K562 (cell line): ENCODE data around the gene SLC1A1. TPM values are rescaled to one million over a fixed set of nuclear protein-coding genes. Genes with fewer than 3 reads are reported as not detected.

Source experiments
- ATAC-seq: fragments of 200-7000 bp; cut with Tn5 transposase; 3 replicates; pipeline ENCODE4 v1.9.1; 2020; ENCODE audit warnings: moderate library complexity
- BruUV-seq: library from RNA; stranded (reverse); fragments of 400-500 nt; replicated peaks from 2 replicates; lab custom pipeline; 2021; lab: Mats Ljungman, UMichigan
- CTCF ChIA-PET: fragments of 300-600 bp; formaldehyde crosslinking; extraction: SDS; loops from one replicate; lab custom pipeline; 2021; ENCODE audit warnings: low intra/inter-chr PET ratio; lab: Yijun Ruan, JAX
- POLR2A ChIA-PET: fragments of 300-600, 350-650 bp; sonication (Branson Sonifier 250); formaldehyde crosslinking; extraction: SDS; loops from one replicate; lab custom pipeline; 2021; ENCODE audit warnings: antibody characterized with exemption, inconsistent platforms; lab: Yijun Ruan, JAX
- DNase-seq, 4 experiments: peaks; one replicate each; pipeline versions ENCODE4 v3.0.0 to v3.0.0-alpha.2; 2011 to 2018; ENCODE audit warnings: low spot score in 3 of 4, mixed read lengths in 3 of 4; ENCODE audit errors: extremely low read depth in 1 of 4
- FAIRE-seq: peaks from 2 replicates; lab custom pipeline; 2011; peaks lifted over from hg19 to GRCh38; lab: Jason Lieb, UNC
- H2AFZ ChIP-seq: 2 replicates; pipeline ENCODE4 v1.6.0; 2011; ENCODE audit warnings: low read depth, low read length, control low read depth, inconsistent platforms
- H3K27ac ChIP-seq: fragments of 200-600 bp; 3 replicates; pipeline ENCODE4 v1.8.0; 2011; ENCODE audit warnings: low read depth, mild to moderate bottlenecking, control low read depth, inconsistent platforms, low read length, moderate library complexity, mixed read lengths; ENCODE audit errors: extremely low read depth
- H3K27me3 ChIP-seq, 2 experiments: fragments of 300-600 bp in 1 of 2; 2 replicates in 1 of 2; 3 replicates in 1 of 2; pipeline versions ENCODE4 v1.6.0 to v1.8.0; 2011; ENCODE audit warnings: inconsistent platforms in 2 of 2, low read length in 2 of 2, mild to moderate bottlenecking in 1 of 2, mixed read lengths in 1 of 2, moderate library complexity in 1 of 2; ENCODE audit not compliant: control insufficient read depth in 2 of 2, insufficient read depth in 2 of 2
- H3K36me3 ChIP-seq: fragments of 300-600 bp; 3 replicates; pipeline ENCODE4 v1.8.0; 2011; ENCODE audit warnings: mild to moderate bottlenecking, low read length, inconsistent platforms; ENCODE audit not compliant: control insufficient read depth, insufficient read depth
- H3K4me1 ChIP-seq, 2 experiments: fragments of 200-600 bp in 1 of 2; replicated peaks in 1 of 2; 2 replicates in 1 of 2; 3 replicates in 1 of 2; pipeline versions ENCODE4 v1.5.1 to v1.8.0; 2011; ENCODE audit warnings: inconsistent platforms in 2 of 2, low read length in 2 of 2, mild to moderate bottlenecking in 1 of 2, mixed read lengths in 1 of 2, moderate library complexity in 1 of 2; ENCODE audit not compliant: control insufficient read depth in 2 of 2, insufficient read depth in 2 of 2
- H3K4me2 ChIP-seq: 2 replicates; pipeline ENCODE4 v1.6.1; 2011; ENCODE audit warnings: low read length, control low read depth, inconsistent platforms, mixed read lengths; ENCODE audit not compliant: insufficient read depth
- H3K4me3 ChIP-seq: fragments of 200-600 bp; sonication (generic), shearing (Covaris generic); 2 replicates; pipeline ENCODE4 v1.5.1; 2016; ENCODE audit warnings: control low read depth, inconsistent platforms
- H3K79me2 ChIP-seq: fragments of 200-600 bp; 3 replicates; pipeline ENCODE4 v1.8.0; 2011; ENCODE audit warnings: low read length, inconsistent platforms; ENCODE audit not compliant: control insufficient read depth, insufficient read depth
- H3K9ac ChIP-seq, 2 experiments: 2 replicates each; pipeline versions ENCODE4 v1.6.0 to v1.6.1; 2011; ENCODE audit warnings: low read depth in 2 of 2, low read length in 2 of 2, control low read depth in 1 of 2, inconsistent platforms in 1 of 2, mild to moderate bottlenecking in 1 of 2, mixed read lengths in 1 of 2; ENCODE audit not compliant: insufficient read depth in 1 of 2
- H3K9me1 ChIP-seq: one replicate; pipeline ENCODE4 v1.6.0; 2011; ENCODE audit warnings: inconsistent platforms, mild to moderate bottlenecking, low read length, moderate library complexity; ENCODE audit not compliant: control insufficient read depth, insufficient read depth
- H3K9me3 ChIP-seq: replicated peaks from 2 replicates; pipeline ENCODE4 v1.5.1; 2011; ENCODE audit warnings: low read depth, low read length, inconsistent platforms; ENCODE audit not compliant: control insufficient read depth, insufficient read depth
- H4K20me1 ChIP-seq: replicated peaks from 2 replicates; pipeline ENCODE4 v1.6.1; 2011; ENCODE audit warnings: low read length, inconsistent platforms, mixed read lengths; ENCODE audit not compliant: control insufficient read depth, insufficient read depth
- NFIC ChIP-seq: fragments of 450-650 bp; IDR thresholded peaks from 2 replicates; pipeline ENCODE4 v1.6.1; 2017; ENCODE audit warnings: mild to moderate bottlenecking, inconsistent platforms
- POLR2H ChIP-seq: IDR thresholded peaks from 2 replicates; pipeline ENCODE4 v1.6.1; 2016; ENCODE audit warnings: missing genetic modification characterization, low read depth, mild to moderate bottlenecking, control low read depth, missing compliant biosample characterization, moderate library complexity
- TAF7 ChIP-seq: fragments of 450-650 bp; IDR thresholded peaks from 2 replicates; pipeline ENCODE4 v1.6.1; 2016; ENCODE audit warnings: missing genetic modification characterization, missing compliant biosample characterization
- TARDBP ChIP-seq: fragments of 450-650 bp; IDR thresholded peaks from 2 replicates; pipeline ENCODE4 v1.6.1; 2016
- whole genome bisulfite sequencing: fragments of 100-300 bp; shearing (Covaris generic); methylation state at CpG from one replicate; pipeline ENCODE4 v1.1.6; 2016; ENCODE audit warnings: low coverage, mixed read lengths; ENCODE audit not compliant: insufficient coverage; ENCODE audit errors: missing lambda C conversion rate; 5-methylcytosine and 5-hydroxymethylcytosine counted together
- in situ Hi-C: fragments of 300-500 bp; cut with MboI; formaldehyde crosslinking; loops from 4 replicates; pipeline ENCODE4 v1.15.0; 2018; ENCODE audit warnings: inconsistent platforms, mixed read lengths
- intact Hi-C: fragments of 100-400 bp; cut with micrococcal nuclease; formaldehyde crosslinking; loops from 2 replicates; pipeline ENCODE4 v1.14.2; 2022
- polyA plus RNA-seq, 8 experiments: library from polyadenylated mRNA; depleted of rRNA in 4 of 8; stranded (reverse) in 5 of 8; unstranded in 3 of 8; fragments of >200 nt; fragmentation: Nextera tagmentation in 2 of 8; fragmentation: Illumina TruSeq in 1 of 8; extraction: Ambion mirVana in 2 of 8; extraction: Trizol in 1 of 8; gene quantifications; 2 replicates each; pipeline versions ENCODE4 v1.2.1 to v1.2.3, GENCODE V29; 2011 to 2014; ENCODE audit warnings: inconsistent platforms in 1 of 8, missing spikeins in 1 of 8
- total RNA-seq, 7 experiments: library from RNA; depleted of rRNA in 6 of 7; stranded (reverse); fragments of >200 nt in 6 of 7; fragmentation: Illumina TruSeq in 2 of 7; extraction: Trizol in 2 of 7; gene quantifications; 2 replicates each; pipeline versions ENCODE4 v1.2.1 to v1.2.3, GENCODE V29; 2011 to 2021; ENCODE audit warnings: low replicate concordance in 1 of 7

SLC1A1 gene
- total and polyA plus RNA-seq, 9 of the 15 experiments (the other 6 are each of a cell fraction or from before 2014, with no cell fraction given), result 0.11 to 0.16 TPM; not detected in 7

GRCh38 chr9:4544714-4545113 lies 54.4 kb downstream of the SLC1A1 start (continued):
- TF ChIP-seq TAF7 (tag) (peak; percentile 25; the same call in 1 of the 2 replicates), POLR2H (peak; percentile 82)

- H3K27ac ChIP-seq, result no peak overlapping the region
- H4K20me1 ChIP-seq, result no peaks in the 10 kb centered on the region
- H2AFZ ChIP-seq, result no peak overlapping the region
- H3K4me2 ChIP-seq, result no peak overlapping the region
- H3K9me1 ChIP-seq, result no peaks in the 10 kb centered on the region
- no peak overlapping the region for H3K4me3 ChIP-seq
- FAIRE-seq (no peak), DNase-seq (no peak), ATAC-seq (no peak)
- no peaks in the 10 kb centered on the region for H3K4me1 ChIP-seq
- BruUV-seq, result no TSS peak
- CTCF ChIA-PET, result no interaction called here
- TF ChIP-seq TARDBP (no peak), NFIC (peak; percentile 52)
- WGBS, result 0% methylated on average over 1 of the region's 1 CpG
- H3K27me3 ChIP-seq, result no peaks in the 10 kb centered on the region
- in situ Hi-C loops (no loop called here), intact Hi-C loops (loop anchor here (5.0 kb wide), 1 partner anchor 160 kb away; no protein-coding TSS in a partner anchor)
- H3K9me3 ChIP-seq, result no peaks in the 10 kb centered on the region
- POLR2A ChIA-PET, result interaction anchor here (0.7 kb wide), 1 partner anchor 166 kb away, joined by 3 read pairs; no protein-coding TSS in a partner anchor
- H3K79me2 ChIP-seq, result peaks cover 6% of the 10 kb centered on the region; the same call in 2 of the 3 replicates
- no peaks in the 10 kb centered on the region for H3K36me3 ChIP-seq
- H3K9ac ChIP-seq, result no peak overlapping the region
Measured at GRCh38 chr9:4547016-4547415, 56.7 kb downstream of the SLC1A1 start.
